HG02938 (cell line): ENCODE measurements around the gene SH3BP1.
A peak's percentile ranks its signal among the peaks of the same experiment; 100 is the strongest.
"Not testable (repeated sequence)": the region's sequence is repeated elsewhere in the genome, so short reads cannot be mapped to it uniquely, and the experiment has no call there.

ENCODE experiments used
- ATAC-seq: cut with Tn5 transposase; IDR thresholded peaks from one replicate; pipeline ENCODE4 v1.9.1; 2021; ENCODE audit warnings: mild to moderate bottlenecking, moderate library complexity; ENCODE audit not compliant: unreplicated experiment

The SH3BP1 gene

DNA sequence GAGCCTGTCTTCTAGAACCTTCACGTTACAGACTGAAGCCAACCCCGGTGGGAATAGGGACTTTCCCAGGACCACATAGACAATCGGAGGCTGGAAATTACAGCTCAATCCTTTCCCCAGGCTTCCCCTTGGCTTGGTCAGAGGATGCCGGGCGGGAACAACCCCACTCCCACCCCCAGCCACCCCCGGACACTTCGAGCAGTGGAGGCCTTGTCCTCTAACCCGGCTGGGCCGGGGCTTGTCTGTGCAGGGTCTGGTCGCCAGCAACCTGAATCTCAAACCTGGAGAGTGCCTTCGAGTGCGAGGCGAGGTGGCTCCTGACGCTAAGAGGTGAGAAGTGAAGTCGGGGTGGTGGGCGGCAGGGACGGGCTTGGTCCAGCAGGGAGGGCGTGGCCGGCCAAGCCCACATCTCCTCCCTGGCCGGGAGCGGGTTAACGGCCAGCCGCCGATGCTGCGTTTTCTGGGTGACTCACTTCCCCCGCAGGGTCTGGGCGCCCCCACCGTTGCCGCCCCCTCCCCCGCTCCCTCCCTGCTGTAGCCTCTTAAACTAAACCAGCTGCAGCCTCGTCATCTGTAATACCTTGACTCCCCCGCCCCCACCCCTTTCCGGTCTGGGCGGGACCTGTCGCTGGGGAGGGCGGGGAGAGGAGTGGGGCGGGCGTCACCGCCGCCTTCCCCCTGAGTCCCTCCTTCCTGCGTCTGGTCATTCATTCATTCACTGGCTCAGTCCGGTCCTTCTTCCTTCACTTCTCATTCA is 37.4 kb downstream of the SH3BP1 start:
- peak; percentile 61 for ATAC-seq

DNA sequence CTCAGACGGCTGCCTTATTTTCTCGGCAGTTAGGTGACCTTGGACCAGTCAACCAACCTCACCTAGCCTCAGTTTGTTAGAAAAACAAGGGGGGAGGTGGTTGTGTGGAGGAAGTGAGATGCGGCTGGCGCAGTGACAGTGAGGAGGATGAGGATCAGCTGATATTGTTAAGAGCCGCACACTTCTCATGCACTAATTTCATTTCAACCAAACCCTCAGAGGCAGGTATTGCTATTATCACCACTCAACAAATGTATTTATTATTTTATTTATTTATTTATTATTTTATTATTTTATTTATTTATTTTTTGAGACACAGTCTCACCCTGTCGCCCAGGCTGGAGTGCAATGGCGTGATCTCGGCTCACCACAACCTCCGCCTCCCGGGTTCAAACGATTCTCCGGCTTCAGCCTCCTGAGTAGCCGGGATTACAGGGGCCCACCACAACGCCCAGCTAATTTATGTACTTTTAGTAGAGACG is 38.1 kb downstream of the SH3BP1 start:
- ATAC-seq = no peak

DNA sequence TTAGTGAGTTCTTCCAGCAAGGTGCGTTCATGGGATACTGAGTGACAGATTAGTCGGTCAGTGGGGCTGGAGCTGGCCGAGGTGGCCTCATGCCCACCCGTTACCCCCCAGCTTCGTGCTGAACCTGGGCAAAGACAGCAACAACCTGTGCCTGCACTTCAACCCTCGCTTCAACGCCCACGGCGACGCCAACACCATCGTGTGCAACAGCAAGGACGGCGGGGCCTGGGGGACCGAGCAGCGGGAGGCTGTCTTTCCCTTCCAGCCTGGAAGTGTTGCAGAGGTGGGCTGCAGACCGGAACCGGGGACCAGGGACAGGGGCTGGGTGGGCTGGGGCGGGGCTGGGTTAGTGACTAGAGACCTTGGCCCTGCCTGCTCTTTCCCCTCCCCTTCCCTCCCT is 38.9 kb downstream of the SH3BP1 start:
- no peak for ATAC-seq

DNA sequence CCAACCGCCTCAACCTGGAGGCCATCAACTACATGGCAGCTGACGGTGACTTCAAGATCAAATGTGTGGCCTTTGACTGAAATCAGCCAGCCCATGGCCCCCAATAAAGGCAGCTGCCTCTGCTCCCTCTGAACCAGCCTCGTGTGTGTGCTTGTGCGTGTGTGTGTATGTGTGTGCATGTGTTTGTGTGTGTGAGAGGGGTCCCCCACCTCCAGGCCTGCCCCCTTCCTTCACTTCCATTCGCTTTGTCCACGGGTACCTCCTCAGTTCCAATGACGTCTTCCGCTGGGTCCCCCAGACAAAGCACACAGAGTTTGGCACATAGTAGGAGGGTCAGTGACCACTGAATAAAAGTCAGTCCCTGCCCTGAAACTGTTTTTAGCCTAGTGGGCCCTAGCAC is 40.2 kb downstream of the SH3BP1 start:
- ATAC-seq = no peak

DNA sequence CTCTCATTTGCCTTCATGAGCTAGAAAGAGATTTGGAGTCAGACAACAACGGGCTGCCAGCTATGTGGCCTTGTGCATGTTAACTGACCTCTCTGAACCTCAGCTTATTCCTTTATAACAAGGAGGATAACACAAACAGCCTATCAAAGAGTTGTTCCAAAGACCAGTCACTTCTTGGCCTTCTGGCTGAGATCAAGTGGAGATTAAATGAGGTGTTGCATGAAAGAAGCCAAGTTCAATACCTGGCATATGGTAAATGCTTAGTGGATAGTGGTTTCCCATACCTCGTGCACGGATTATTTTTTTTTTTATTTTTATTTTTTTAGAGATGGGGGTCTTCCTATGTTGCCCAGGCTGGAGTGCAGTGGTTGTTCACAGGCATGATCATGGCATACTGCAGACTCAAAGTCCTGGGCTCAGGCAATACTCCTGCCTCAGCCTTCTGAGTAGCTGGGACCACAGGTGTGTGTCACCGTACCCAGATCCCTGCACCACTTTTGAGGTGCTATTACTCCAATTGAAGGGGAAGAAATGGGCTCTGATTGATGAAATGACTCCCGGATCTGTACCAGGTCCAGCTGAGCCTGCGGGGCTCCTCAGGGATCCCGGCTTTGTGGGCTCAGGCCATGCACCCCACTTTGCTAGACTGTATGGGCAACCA is 40.9 kb downstream of the SH3BP1 start:
- ATAC-seq = no peak

DNA sequence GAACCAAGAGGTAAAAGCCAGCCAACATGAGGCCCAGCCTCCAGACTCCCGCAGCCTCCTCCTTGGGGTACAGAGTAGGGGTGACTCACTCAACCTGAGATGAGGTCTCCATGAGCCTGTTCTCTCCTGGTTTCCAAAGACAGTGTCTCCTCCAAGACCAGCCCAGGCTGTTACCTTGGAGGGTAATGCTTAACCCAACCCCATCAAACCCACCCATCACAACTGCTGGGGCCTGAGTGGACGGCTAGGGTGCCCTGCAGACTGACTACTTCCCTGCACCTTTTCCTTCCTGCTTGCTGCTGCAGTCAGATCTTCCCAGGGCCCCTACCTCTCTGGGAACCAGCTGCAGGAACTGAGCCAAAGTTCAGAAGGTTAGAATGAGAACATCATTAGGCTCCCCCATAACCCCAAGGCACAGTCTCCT is 41.5 kb downstream of the SH3BP1 start:
- no peak for ATAC-seq

DNA sequence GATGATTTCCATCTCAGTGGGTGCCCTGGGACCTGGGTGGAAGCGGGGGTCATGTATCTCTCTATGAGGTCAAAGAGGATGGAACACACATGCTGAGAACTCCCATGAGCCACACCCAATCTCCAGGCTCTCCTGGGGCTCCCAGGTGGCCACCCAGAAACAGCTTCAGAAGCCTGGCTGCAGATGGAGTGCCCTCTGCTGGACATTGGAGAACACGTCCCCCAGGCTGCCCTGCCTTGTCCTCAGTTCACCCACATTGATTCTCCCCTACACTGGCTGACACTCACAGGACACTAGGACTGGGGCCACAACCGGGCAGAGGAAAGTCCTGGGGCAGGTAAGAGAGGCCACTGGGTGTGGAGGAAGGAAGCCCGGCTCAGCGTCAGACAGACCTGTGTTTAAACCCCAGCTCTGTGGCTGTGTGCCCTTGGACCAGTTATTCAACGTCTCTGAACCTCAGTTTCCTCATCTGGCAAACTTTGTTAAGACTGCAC is 42.1 kb downstream of the SH3BP1 start:
- ATAC-seq = no peak

DNA sequence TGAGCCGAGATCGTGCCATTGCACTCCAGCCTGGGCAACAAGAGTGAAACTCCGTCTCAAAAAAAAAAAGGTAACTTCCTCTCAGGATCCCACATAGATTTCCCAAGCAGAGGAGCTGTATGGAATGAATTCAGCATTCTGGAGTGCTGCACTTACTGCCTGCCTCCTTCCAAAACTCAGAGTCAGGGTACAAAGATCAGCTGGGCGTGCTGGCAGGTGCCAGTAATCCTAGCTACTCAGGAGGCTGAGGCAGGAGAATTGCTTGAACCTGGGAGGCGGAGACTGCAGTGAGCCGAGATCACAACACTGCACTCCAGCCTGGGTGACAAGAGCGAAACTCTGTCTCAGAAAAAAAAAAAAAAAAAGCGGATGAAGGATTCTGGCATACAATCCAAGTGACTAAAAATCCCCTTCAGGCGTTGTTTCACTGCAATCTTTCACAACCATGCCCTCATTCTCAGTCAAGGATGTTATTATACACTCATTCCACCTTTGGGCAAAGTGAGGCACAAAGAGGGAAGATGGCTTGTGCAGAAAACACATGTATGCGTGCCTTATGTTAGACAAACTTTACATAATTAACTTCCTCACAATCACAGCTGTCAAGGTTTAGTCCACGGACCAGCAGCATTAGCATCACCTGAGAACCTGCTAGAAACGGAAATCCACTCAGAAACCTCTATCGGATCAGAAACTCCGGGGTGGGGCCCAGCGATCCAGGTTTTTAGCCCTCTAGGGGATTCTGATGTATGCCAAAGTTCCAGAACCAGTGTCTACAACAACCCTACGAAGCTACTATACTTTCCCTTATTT is 45.5 kb downstream of the SH3BP1 start:
- ATAC-seq = no peak

DNA sequence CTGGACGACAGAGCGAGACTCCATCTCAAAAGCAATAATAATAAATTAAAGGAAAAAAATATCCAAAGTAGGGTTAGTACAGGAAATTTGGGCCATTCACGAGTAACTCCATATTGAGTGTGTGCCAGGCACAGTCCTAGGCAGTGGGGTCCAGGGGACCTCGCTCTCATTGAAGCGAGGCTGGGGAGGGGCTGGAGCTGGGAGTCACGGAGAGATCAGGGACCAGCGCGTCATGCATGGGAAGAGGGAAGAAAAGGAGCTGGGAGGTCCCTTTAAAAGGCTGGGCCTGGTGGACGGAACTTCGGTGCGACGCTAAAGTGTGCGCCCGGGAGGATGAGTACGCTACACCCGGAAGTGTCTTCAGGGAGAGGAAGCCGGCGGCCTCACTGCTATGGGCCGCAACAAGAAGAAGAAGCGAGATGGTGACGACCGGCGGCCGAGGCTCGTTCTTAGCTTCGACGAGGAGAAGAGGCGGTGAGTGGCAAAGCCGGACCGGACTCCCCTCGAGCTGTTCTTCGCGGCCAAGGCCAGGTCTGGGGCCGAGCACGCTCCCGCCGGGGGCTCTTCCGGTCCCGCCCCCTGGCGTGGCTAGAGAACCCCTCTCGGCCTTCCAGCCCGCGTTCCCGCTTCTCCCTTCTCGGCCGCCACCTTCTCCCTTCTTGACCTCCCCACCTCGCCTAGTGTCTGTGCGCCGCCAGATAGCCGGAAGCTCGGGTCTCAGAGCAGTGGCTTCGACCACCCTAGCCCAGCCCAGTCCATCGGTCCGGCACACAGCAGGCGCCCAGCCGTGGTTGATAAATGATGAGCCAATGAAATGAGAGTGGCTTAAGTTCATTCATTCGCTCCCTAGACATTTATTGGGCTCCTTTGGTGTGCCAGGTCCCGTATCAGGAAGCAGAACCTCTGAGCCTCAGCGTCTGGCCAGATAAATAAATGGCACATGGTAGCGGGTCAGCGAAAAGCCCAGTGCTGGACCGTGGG is 46.8 kb downstream of the SH3BP1 start, which contains the start of gene NOL12:
Gene NOL12, plus strand, starts transcription at position 342 of the 981 bp plus-strand sequence. Its CDS starts 50 bp downstream, at position 392.
- ATAC-seq = peak; percentile 69

DNA sequence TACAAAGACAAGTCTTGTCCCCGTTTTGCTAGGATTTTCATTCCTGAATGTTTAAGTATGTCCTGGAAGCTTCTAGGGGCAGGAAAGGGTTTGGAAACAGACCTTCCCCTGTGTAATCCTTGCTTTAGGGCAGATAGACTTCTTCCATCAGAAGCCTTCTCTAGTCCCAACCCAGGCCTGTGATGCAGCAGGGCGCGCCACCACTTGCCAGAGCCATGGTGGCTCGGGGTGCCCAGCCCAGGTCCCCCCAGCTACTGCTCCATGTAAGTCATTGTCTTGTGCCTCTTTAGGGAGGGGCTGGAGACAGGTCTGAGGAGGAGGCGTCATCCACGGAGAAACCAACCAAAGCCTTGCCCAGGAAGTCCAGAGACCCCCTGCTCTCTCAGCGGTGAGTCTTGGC is 50.9 kb downstream of the SH3BP1 start:
- no peak for ATAC-seq

DNA sequence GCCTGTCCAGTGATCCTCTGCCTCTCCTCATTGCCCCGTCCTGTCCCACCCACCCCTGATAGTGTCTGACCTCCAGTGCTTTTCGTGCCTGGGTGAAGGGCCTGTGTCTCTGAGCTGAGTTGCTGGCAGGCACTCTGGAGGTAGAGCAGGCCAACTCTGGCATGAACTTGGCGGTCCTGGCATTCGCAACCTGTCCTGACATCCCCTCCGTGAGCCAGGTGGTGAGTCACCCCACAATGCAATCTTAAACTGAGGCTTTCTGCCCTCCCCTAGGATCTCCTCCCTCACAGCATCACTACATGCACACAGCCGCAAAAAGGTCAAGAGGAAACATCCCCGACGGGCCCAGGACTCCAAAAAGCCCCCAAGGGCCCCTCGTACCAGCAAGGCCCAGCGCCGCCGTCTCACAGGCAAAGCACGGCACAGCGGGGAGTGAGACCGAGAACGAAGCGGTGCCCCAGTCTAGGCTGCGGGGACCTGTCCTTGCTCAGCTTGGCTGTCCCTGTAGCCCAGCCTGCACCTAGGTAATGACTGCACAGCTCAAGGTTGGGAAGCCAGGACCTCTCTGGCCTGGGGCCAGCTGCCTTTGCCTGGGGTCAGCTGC is 51.5 kb downstream of the SH3BP1 start:
- ATAC-seq = no peak

DNA sequence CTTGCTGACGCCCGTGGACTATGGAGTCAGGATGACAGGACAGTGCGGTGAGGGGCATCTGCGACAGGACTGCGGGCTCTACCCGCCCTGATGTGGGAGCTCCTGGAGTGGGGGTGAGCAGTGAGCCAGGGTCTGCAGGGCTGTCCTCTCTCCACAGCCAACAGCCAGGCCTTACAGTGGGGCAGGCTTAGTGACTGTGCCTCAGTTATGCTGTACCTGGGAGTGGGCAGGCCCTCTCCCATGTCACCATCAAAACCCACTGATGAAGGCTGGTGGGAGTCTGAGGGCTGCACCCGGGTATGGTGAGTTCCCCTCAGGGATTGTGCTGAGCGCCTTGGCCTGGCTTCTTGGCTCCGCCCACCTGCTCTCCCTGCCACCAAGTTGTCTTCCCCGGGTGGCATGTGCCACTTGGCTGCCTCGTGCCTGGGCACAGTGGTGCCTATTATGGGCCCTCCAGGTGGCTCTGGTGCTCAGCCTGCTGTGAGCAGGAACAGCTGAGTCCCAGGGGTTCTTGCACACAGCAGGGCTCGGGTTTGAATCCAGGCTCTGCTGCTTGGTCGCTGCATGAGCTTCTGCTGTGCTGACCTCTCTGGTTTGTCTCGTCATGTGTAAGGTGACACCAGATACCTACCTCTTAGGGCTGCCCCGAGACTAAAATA is 53.3 kb downstream of the SH3BP1 start:
- no peak for ATAC-seq

DNA sequence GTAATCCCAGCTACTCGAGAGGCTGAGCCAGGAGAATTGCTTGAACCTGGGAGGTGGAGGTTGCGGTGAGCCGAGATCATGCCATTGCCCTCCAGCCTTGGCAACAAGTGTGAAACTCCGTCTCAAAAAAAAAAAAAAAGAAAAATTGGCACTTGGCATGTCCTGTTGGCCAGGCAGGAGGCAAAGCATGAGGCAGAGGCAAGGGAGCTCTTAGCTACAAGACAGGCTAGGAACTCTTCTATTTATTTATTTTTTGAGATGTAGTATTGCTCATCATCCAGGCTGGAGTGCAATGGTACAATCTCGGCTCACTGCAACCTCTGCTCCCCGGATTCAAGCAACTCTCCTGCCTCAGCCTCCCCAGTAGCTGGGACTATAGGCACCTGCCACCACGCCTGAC is 54.7 kb downstream of the SH3BP1 start:
- not testable (repeated sequence) for ATAC-seq

DNA sequence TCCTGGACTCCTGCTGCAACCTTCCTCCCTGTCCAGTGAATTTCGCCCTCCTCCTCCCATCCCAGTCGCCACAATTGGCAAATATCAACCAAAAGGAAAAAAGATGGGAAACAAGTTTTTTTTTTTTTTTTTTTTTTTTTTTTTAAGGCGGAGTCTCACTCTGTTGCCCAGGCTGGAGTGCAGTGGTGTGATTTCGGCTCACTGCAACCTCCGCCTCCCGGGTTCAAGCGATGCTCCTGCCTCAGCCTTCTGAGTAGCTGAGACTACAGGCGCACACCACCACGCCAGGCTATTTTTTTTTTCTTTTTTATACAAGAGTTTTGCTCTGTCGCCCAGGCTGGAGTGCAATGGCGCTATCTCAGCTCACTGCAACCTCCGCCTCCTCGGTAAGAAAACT is 56.8 kb downstream of the SH3BP1 start:
- not testable (repeated sequence) for ATAC-seq

DNA sequence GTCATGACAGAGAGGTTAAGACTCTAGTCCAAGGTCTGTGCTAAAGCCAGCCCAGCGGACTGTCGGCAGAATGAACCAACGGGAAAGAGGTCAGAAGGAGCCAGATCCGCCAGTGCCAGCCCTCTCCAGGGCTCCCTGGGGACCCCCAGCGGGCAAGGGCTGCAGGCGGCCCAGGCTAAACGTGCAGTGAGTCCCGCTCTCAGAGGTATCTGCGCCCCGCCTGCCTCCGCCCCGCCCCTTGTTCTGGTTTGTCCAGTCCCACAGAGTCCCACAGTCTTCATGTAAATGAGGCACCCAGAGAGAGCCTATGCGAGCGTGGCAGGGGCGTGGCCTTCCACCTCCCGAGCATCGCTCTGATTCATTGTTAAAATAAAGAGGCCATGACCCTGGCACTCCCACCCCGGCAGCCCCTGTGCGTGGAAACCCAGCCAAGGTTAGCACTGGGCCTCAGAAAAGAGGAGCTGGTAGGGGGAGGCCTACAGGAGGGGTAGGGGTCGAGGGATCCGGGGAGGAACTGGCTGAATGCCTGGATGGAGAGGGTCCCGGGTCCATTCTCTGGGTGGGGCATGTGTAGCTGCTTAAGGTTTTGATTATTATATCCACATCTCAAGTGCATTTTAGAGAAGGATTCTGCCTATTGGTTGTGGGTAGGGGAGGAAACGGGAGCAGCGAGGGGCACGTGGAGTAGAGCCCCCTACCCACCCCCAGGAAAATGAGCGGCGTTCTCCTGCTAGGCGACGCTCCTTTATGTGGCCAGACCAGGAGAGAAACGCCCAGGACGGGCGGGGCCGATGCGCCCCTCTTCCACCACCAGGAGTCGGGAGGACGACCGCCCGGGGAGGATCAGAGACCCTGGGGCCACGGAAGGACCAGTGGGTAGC is 57.4 kb downstream of the SH3BP1 start, which contains the start of gene TRIOBP:
Gene TRIOBP, plus strand, starts transcription at position 392 of the 881 bp plus-strand sequence. CDS start 4,318 bp downstream, outside the sequence.
- no peak for ATAC-seq

DNA sequence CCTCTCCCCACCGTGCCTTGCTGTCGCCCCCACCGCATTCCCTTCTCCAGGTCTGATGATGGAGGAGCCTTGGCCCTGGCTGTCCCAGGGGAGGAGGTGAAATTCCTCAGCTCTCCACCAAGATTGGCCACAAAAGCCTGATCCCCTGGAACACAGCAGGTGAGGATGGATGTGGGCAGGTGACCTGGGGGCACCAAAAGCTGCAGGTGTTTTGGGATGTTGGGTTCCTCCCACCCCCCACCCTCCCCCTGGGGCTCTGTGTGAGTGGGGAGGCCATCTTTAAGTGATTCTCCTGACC is 58.0 kb downstream of the SH3BP1 start:
- ATAC-seq = no peak

DNA sequence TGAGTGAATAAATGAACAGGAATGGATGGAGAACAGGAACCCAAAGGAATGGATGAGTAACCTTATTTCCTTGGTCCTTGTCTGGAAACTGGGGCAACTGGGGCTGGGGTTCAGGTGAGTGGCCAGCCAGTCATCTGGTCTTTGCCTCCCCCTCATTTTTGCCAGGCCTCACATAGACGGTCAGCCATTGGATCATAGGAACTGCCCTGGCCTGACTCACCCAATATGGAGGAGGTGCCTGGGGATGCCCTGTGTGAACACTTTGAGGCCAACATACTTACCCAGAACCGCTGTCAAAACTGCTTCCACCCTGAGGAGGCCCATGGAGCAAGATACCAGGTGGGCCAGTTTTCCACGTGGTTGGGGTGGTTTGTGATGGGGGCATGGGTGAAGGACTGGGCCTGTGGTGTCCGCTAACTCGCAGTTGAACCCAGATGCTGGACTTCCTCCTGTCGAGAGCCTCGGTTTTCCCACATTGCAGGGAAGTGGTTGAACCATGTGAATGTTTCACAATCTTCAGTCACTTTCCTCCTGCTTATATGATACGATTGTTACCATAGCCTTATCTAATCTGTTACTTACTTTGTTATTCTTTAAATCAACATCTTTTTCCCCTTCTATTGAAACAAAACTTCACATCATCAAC is 61.8 kb downstream of the SH3BP1 start:
- no peak for ATAC-seq

DNA sequence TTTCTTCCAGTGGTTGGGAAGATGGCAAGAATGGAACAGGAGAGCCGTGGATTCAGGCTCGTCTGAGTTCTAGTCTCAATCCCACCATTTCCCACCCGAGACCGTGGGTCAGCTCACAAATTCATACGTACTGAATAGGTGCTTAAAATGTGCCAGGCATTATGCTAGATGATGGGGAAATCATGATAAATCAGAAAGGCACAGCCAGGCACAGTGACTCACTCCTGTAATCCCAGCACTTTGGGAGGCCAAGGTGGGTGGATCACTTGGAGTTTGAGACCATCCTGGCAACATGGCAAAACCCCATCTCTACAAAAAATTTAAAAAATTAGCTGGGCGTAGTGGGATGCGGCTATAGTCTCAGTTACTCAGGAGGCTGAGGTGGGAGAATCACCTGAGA is 64.4 kb downstream of the SH3BP1 start:
- no peak for ATAC-seq
